Transverse colon (tissue), 3 donors: ENCODE results near the gene SLC13A3.

Experiments
- POLR2A ChIP-seq: fragments of 450-650 bp; IDR thresholded peaks from one replicate; pipeline ENCODE4 v1.6.1; 2016; ENCODE audit warnings: antibody characterized with exemption, mild to moderate bottlenecking, moderate library complexity
- TF ChIP-seq, protein P1 (sequence below), 5 experiments: fragments of 200-600 bp in 3 of 5; fragments of 450-650 bp in 2 of 5; sonication (generic) in 3 of 5; IDR thresholded peaks; 1 replicate in 2 of 5; 2 replicates in 3 of 5; pipeline ENCODE4 v1.5.1; 2016 to 2017; ENCODE audit warnings: antibody characterized with exemption in 5 of 5, inconsistent platforms in 3 of 5, mild to moderate bottlenecking in 2 of 5, moderate library complexity in 1 of 5

DNA sequence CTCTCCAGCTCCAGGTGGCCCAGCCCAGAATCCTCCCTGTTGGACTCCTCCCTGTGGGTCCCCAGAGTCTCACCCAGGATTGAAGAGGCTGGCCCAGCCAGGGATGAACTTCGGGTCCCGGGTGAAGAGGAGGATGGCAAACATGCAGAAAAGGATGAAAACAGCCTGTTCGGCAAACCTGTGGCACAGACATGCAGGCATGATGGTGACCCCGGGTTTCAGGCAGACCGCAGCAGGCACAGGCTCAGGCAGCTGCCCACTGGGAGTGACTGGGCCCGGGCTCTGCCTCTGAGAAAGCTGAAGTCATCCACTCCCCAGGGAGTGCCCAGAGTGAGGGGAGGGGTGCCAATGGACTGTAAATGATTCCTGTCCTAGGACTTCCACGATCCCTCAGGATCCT lies 63.3 kb downstream of the SLC13A3 start:
- TF ChIP-seq, protein P1, sequence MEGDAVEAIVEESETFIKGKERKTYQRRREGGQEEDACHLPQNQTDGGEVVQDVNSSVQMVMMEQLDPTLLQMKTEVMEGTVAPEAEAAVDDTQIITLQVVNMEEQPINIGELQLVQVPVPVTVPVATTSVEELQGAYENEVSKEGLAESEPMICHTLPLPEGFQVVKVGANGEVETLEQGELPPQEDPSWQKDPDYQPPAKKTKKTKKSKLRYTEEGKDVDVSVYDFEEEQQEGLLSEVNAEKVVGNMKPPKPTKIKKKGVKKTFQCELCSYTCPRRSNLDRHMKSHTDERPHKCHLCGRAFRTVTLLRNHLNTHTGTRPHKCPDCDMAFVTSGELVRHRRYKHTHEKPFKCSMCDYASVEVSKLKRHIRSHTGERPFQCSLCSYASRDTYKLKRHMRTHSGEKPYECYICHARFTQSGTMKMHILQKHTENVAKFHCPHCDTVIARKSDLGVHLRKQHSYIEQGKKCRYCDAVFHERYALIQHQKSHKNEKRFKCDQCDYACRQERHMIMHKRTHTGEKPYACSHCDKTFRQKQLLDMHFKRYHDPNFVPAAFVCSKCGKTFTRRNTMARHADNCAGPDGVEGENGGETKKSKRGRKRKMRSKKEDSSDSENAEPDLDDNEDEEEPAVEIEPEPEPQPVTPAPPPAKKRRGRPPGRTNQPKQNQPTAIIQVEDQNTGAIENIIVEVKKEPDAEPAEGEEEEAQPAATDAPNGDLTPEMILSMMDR (IDR thresholded peaks at IDR 0.05): no peak
- TF ChIP-seq POLR2A: no peak
